Stomach smooth muscle (tissue), 2 donors: ENCODE measurements around the gene XCR1.

ENCODE experiments used
- H3K27ac ChIP-seq: one replicate; pipeline ENCODE4 v1.7.0; 2013; ENCODE audit warnings: mild to moderate bottlenecking, low read length, inconsistent platforms
- H3K27me3 ChIP-seq, 2 donors: one replicate each; pipeline ENCODE4 v1.7.0; 2013; ENCODE audit warnings: low read length in 2 of 2; ENCODE audit not compliant: insufficient read depth in 2 of 2, control insufficient read depth in 1 of 2
- H3K36me3 ChIP-seq, 2 donors: one replicate each; pipeline ENCODE4 v1.7.0; 2013; ENCODE audit warnings: low read length in 2 of 2; ENCODE audit not compliant: control insufficient read depth in 2 of 2, insufficient read depth in 2 of 2
- H3K4me1 ChIP-seq: one replicate; pipeline ENCODE4 v1.7.0; 2013; ENCODE audit warnings: low read length; ENCODE audit not compliant: control insufficient read depth, insufficient read depth
- H3K4me3 ChIP-seq, 2 donors: one replicate each; pipeline ENCODE4 v1.7.0; 2013; ENCODE audit warnings: low read length in 2 of 2
- H3K9ac ChIP-seq, 2 donors: one replicate each; pipeline ENCODE4 v1.7.0; 2013; ENCODE audit warnings: low read length in 2 of 2, mild to moderate bottlenecking in 1 of 2
- H3K9me3 ChIP-seq, 2 donors: one replicate each; pipeline ENCODE4 v1.7.0; 2013; ENCODE audit warnings: low read length in 2 of 2; ENCODE audit not compliant: control insufficient read depth in 2 of 2
- donor health status: healthy.
- donor health status: Pancreatic carcinoma.

The XCR1 gene

GRCh38 chr3:46027021-46027705 lies at the start of gene XCR1:
Gene XCR1, minus strand, starts transcription at chr3:46027483. Its CDS starts 5,536 bp downstream, at chr3:46021947.
- no peaks in the 10 kb centered on the region for H3K36me3 ChIP-seq
- H3K9me3 ChIP-seq, result no peaks in the 10 kb centered on the region
- no peak within 1 kb of the TSS for H3K4me3 ChIP-seq
- H3K4me1 ChIP-seq, result no peaks in the 10 kb centered on the region
- no peak within 1 kb of the TSS for H3K9ac ChIP-seq
- H3K27ac ChIP-seq, result no peak within 1 kb of the TSS
- H3K27me3 ChIP-seq, result peaks cover 0 to 2% of the 10 kb centered on the region in 2 donors

GRCh38 chr3:46076606-46077005 lies 49.3 kb upstream of the XCR1 start:
- no peak overlapping the region for H3K4me3 ChIP-seq

GRCh38 chr3:46075816-46076215 lies 48.5 kb upstream of the XCR1 start:
- Histone ChIP-seq H3K36me3 (no peaks in the 10 kb centered on the region), H3K4me1 (no peaks in the 10 kb centered on the region), H3K27ac (no peak overlapping the region), H3K9ac (no peak overlapping the region), H3K4me3 (no peak overlapping the region), H3K9me3 (no peaks in the 10 kb centered on the region), H3K27me3 (no peaks in the 10 kb centered on the region)

More at GRCh38 chr3:46076606-46077005, 49.3 kb upstream of the XCR1 start:
- no peaks in the 10 kb centered on the region for H3K36me3 ChIP-seq
- no peaks in the 10 kb centered on the region for H3K9me3 ChIP-seq
- H3K4me1 ChIP-seq, result no peaks in the 10 kb centered on the region
- H3K27ac ChIP-seq, result no peak overlapping the region
- H3K9ac ChIP-seq, result no peak overlapping the region
- no peaks in the 10 kb centered on the region for H3K27me3 ChIP-seq

GRCh38 chr3:46071222-46071858 lies 44.1 kb upstream of the XCR1 start:
- Histone ChIP-seq H3K9ac (no peak overlapping the region), H3K9me3 (no peaks in the 10 kb centered on the region), H3K4me3 (no peak overlapping the region), H3K27me3 (no peaks in the 10 kb centered on the region), H3K27ac (no peak overlapping the region), H3K36me3 (no peaks in the 10 kb centered on the region), H3K4me1 (no peaks in the 10 kb centered on the region)

GRCh38 chr3:46070595-46071093 lies 43.4 kb upstream of the XCR1 start:
- H3K4me1 ChIP-seq, result no peaks in the 10 kb centered on the region
- H3K4me3 ChIP-seq, result no peak overlapping the region
- no peak overlapping the region for H3K9ac ChIP-seq
- H3K27ac ChIP-seq, result no peak overlapping the region
- H3K36me3 ChIP-seq, result no peaks in the 10 kb centered on the region
- H3K9me3 ChIP-seq, result no peaks in the 10 kb centered on the region
- H3K27me3 ChIP-seq, result no peaks in the 10 kb centered on the region

GRCh38 chr3:46068501-46068900 lies 41.2 kb upstream of the XCR1 start:
- Histone ChIP-seq H3K27ac (no peak overlapping the region), H3K4me3 (no peak overlapping the region)

GRCh38 chr3:46067401-46067800 lies 40.1 kb upstream of the XCR1 start:
- H3K36me3 ChIP-seq, result no peaks in the 10 kb centered on the region
- no peaks in the 10 kb centered on the region for H3K9me3 ChIP-seq
- no peak overlapping the region for H3K27ac ChIP-seq
- no peaks in the 10 kb centered on the region for H3K27me3 ChIP-seq
- H3K4me3 ChIP-seq, result no peak overlapping the region
- no peak overlapping the region for H3K9ac ChIP-seq
- peaks cover 1% of the 10 kb centered on the region for H3K4me1 ChIP-seq

More at GRCh38 chr3:46068501-46068900, 41.2 kb upstream of the XCR1 start:
- H3K4me1 ChIP-seq, result no peaks in the 10 kb centered on the region
- no peaks in the 10 kb centered on the region for H3K36me3 ChIP-seq
- H3K9me3 ChIP-seq, result no peaks in the 10 kb centered on the region
- H3K9ac ChIP-seq, result no peak overlapping the region
- no peaks in the 10 kb centered on the region for H3K27me3 ChIP-seq

- Histone ChIP-seq H3K36me3 (no peaks in the 10 kb centered on the region), H3K27me3 (no peaks in the 10 kb centered on the region), H3K27ac (no peak overlapping the region), H3K9me3 (no peaks in the 10 kb centered on the region), H3K9ac (no peak overlapping the region), H3K4me3 (no peak overlapping the region), H3K4me1 (peaks cover 2% of the 10 kb centered on the region)
Measured at GRCh38 chr3:46065750-46066256, 38.5 kb upstream of the XCR1 start.

GRCh38 chr3:46065294-46065705 lies 38.0 kb upstream of the XCR1 start:
- H3K27ac ChIP-seq, result no peak overlapping the region
- H3K9me3 ChIP-seq, result no peaks in the 10 kb centered on the region
- no peaks in the 10 kb centered on the region for H3K36me3 ChIP-seq
- H3K4me1 ChIP-seq, result peaks cover 2% of the 10 kb centered on the region
- H3K27me3 ChIP-seq, result no peaks in the 10 kb centered on the region
- H3K9ac ChIP-seq, result no peak overlapping the region
- H3K4me3 ChIP-seq, result no peak overlapping the region

GRCh38 chr3:46062679-46063078 lies 35.4 kb upstream of the XCR1 start:
- no peaks in the 10 kb centered on the region for H3K27me3 ChIP-seq
- no peak overlapping the region for H3K9ac ChIP-seq
- no peaks in the 10 kb centered on the region for H3K36me3 ChIP-seq
- H3K9me3 ChIP-seq, result no peaks in the 10 kb centered on the region
- no peak overlapping the region for H3K4me3 ChIP-seq
- H3K4me1 ChIP-seq, result peaks cover 2% of the 10 kb centered on the region
- no peak overlapping the region for H3K27ac ChIP-seq

- no peaks in the 10 kb centered on the region for H3K9me3 ChIP-seq
- no peak overlapping the region for H3K27ac ChIP-seq
- peaks cover 2% of the 10 kb centered on the region for H3K4me1 ChIP-seq
- H3K27me3 ChIP-seq, result no peaks in the 10 kb centered on the region
- H3K36me3 ChIP-seq, result no peaks in the 10 kb centered on the region
- H3K4me3 ChIP-seq, result no peak overlapping the region
- no peak overlapping the region for H3K9ac ChIP-seq
Measured at GRCh38 chr3:46061887-46062286, 34.6 kb upstream of the XCR1 start.
